Activated CD4-positive, CD25-positive, alpha-beta regulatory T cell (primary cell): ENCODE data around the gene IFT81.
"Not testable (repeated sequence)": the region's sequence is repeated elsewhere in the genome, so short reads cannot be mapped to it uniquely, and the experiment has no call there.

ENCODE experiments used
- DNase-seq, 4 experiments: peaks; one replicate each; lab custom pipeline; 2025; lab: John Stamatoyannopoulos, UW

The IFT81 gene

GRCh38 chr12:110107369-110108281 is 16.5 kb upstream of the IFT81 start:
- no peak for DNase-seq

- no peak for DNase-seq
Measured at GRCh38 chr12:110108309-110109036, 15.7 kb upstream of the IFT81 start.

- no peak for DNase-seq
Measured at GRCh38 chr12:110109037-110109836, 14.9 kb upstream of the IFT81 start.

- DNase-seq: no peak
Measured at GRCh38 chr12:110109837-110110535, 14.2 kb upstream of the IFT81 start.

GRCh38 chr12:110111476-110112334 is 12.5 kb upstream of the IFT81 start:
- DNase-seq: no peak

GRCh38 chr12:110112335-110112660 is 11.9 kb upstream of the IFT81 start:
- no peak for DNase-seq

- no peak for DNase-seq
Measured at GRCh38 chr12:110114528-110114937, 9.6 kb upstream of the IFT81 start.

- no peak for DNase-seq
Measured at GRCh38 chr12:110115675-110116074, 8.5 kb upstream of the IFT81 start.

DNA sequence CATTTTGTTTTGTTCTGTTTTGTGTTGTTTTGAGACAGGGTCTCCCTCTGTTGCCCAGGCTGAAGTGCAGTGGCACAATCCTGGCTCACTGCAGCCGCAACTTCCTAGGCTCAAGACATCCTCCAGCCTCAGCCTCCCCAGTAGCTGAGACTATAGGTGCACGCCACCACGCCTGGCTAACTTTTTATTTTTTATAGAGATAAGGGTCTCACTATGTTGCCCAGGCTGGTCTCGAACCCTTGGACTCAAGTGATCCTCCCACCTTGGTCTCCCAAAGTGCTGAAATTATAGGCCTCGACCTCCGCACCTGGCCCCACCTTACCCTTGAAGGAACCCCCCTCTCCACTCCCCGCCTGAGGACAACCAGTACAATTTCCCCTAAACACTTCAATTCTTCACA is 7.5 kb upstream of the IFT81 start:
- DNase-seq: no peak

DNA sequence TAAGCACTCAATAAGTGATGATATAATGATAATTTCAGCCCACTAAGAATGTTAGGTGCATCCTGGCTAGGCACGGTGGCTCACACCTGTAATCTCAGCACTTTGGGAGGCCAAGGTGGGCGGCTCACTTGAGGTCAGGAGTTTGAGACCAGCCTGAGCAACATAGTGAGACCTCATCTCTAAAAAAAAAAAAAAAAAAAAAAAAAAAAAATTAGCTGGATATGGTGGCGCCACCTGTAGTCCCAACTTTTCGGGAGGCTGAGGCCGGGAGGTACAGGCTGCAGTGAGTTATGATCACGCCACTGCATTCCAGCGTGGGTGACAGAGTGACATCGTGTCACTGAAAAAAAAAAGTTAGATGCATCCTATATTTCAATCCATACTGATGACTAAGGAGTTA is 6.9 kb upstream of the IFT81 start:
- DNase-seq: not testable (repeated sequence)

DNA sequence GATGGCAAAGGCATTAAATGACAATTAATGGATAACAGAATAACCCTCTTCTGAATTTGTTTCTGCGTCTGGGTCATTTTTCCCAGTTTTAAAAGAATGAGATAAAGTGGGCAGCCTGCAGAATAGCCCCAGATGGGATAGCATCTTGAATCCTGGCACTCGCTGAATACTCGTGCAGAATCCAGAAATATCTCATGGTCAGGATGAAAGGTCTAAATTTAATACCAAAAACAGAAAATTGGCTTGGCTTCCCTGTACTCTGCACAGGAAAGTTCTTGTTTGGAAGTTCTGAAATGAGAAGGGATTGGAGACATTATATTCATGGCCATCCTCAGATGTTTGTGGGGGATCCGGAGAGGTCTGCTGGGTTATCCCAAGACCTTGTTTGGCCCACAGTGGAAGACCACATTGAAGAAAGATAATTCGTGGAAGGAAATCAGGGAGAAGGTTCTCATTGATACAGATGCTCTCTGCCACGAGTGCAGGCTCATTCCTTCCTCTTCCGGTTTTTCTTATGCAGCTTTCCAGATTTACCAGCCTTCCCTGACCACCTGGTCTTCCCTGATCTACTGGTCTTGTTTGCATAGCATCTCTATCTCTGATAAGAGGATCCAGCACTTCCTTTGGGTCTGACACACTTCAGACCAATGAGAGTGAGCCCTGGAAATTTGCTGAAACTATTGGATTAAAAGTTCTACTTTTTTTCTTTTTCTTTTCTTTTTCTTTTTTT is 6.0 kb upstream of the IFT81 start:
- DNase-seq: no peak

DNA sequence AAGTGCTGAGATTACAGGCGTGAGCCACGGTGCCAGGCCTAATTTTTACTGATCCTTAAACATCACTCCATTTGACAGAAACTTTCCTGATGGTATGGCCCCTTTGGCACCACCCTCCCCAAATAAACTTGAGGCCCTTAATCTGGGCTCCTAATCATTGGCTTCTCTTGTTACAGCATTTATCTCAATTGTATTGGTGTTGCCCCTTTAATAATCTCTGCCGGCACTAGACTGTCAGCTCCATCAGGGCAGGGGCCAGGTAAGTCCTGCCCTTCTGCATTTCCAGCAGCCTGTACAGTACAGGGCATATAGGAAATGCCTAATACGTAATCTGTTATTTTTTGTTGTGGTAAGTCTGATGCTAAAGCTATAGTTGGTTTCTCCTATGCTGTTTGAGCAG is 1.2 kb upstream of the IFT81 start:
- DNase-seq: no peak

DNA sequence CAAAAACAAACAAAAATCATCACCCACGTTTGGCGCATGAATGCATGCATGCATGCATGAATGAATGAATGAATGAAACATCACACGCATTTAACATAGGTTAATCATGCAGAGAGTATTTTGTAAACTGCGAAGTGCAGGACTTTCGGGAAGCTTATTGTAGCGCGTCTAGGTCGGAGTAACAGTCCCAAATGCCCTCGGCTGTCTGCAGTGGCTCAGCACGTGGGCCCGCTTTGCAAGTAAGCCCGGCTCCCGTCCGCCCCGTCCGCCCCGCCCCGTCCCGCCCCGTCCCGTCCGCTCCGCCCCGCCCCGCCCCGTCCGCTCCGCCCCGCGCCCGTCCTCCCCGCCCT is 263 bp upstream of the IFT81 start:
- no peak for DNase-seq

DNA sequence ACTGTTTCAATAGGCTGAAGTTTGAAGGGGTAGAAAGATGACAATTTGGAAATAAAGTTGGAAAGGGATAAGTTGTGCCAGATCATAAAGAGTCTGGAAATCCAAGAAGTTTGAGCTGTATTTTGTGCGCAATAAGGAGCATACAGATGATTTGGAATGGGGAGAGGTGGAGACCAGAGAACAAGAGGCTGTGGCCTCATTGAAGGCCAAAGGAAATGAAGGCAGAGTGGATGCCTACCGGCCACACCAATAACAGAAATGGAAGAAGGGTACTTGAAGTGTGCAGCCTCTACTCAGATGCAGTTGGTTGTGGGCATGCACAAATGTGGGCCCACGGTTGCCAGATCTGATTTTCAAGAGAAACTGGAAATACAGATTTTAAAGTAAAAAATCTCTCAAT is 2.4 kb downstream of the IFT81 start:
- no peak for DNase-seq

DNA sequence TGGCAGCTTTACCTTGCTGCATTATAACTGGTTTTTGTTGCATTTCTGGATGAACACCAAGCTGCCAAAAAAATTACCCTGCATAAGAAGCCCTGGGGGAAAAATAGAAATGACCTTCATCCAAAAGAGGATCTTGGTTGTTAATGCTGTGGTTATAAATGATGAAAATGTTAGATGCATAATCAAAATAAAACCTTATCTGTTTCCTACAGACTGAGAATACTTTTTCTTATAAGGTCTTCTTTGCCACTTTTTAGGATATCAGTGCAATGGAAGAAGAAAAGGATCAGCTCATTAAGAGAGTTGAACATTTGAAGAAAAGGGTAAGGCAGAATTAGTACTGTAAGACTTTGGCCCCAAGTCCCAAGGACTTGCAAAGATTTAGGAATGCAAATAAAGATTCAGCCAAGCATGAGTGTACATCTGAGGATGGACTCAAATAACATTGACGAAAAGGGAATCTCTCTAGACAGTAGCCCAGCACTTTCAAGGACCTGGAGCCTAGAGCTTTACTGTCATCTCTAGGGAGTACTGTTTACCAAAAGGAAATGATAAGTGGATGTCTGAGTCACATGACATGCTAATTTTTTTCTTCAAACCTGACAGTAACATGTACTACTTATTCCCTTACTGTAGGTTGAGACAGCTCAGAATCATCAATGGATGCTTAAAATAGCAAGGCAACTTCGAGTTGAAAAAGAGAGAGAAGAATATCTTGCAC is 10.7 kb downstream of the IFT81 start:
- no peak for DNase-seq

GRCh38 chr12:110135806-110136205 is 11.6 kb downstream of the IFT81 start:
- no peak for DNase-seq

- no peak for DNase-seq
Measured at GRCh38 chr12:110137786-110138185, 13.6 kb downstream of the IFT81 start.

GRCh38 chr12:110141389-110141788 is 17.2 kb downstream of the IFT81 start:
- no peak for DNase-seq

DNA sequence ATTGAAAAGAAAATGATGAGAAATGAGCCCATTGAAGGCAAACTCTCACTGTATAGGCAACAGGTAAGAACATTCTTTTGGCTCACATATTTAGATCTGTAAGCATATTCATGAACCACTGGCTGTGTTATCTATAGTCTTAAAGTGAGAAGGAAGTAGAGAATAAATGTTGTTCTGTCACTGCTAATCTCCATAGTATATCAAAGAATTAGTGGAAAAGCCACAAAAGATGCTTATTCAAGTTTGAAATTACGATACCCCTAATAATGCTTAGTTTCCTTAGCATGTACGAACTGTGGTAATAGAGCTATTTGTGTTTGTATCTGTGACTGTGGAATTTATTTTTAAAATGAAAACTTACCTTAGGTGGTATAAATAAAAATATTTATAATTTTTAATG is 22.8 kb downstream of the IFT81 start:
- no peak for DNase-seq
